SK-N-SH (cell line): ENCODE data around the gene TFAP2A. TPM values are rescaled to one million over a fixed set of nuclear protein-coding genes. Genes with fewer than 3 reads are reported as not detected.

Source experiments
- CTCF ChIA-PET: fragments of 300-600, 350-600 bp; formaldehyde crosslinking; extraction: SDS; loops from one replicate; lab custom pipeline; 2021; lab: Yijun Ruan, JAX
- POLR2A ChIA-PET: fragments of 350-600 bp; sonication (Branson Sonifier 250); formaldehyde crosslinking; extraction: SDS; loops from one replicate; lab custom pipeline; 2020; ENCODE audit warnings: antibody characterized with exemption, inconsistent platforms; lab: Yijun Ruan, JAX
- DNase-seq: peaks from one replicate; pipeline ENCODE4 v3.0.0; 2012
- H2AFZ ChIP-seq: fragments of 200-600 bp; sonication (generic); 2 replicates; pipeline ENCODE4 v1.8.1; 2016; ENCODE audit warnings: antibody characterized with exemption, mild to moderate bottlenecking, low read depth
- H3F3A ChIP-seq: fragments of 200-600 bp; sonication (generic); replicated peaks from 2 replicates; pipeline ENCODE3; 2016; ENCODE audit warnings: antibody characterized with exemption, mild to moderate bottlenecking; ENCODE audit not compliant: insufficient read depth
- H3K27ac ChIP-seq, 2 experiments: fragments of 200-500 bp in 1 of 2; fragments of 200-600 bp in 1 of 2; sonication (Bioruptor generic) in 1 of 2; sonication (generic), shearing (Covaris generic) in 1 of 2; 2 replicates each; pipeline versions ENCODE4 v1.5.1 to v1.6.1; 2014 to 2016; ENCODE audit warnings: low read depth in 2 of 2, inconsistent platforms in 1 of 2, low read length in 1 of 2, mild to moderate bottlenecking in 1 of 2, mixed read lengths in 1 of 2
- H3K27me3 ChIP-seq: fragments of 200-600 bp; sonication (generic), shearing (Covaris generic); 2 replicates; pipeline ENCODE4 v1.6.1; 2016; ENCODE audit warnings: mixed run types; ENCODE audit not compliant: insufficient read depth
- H3K36me3 ChIP-seq, 2 experiments: fragments of 200-500 bp in 1 of 2; fragments of 200-600 bp in 1 of 2; sonication (Bioruptor generic) in 1 of 2; sonication (generic) in 1 of 2; replicated peaks in 1 of 2; 2 replicates each; pipeline versions ENCODE3 to v1.5.1; 2014 to 2016; ENCODE audit warnings: low read length in 1 of 2, mild to moderate bottlenecking in 1 of 2; ENCODE audit not compliant: insufficient read depth in 2 of 2, control insufficient read depth in 1 of 2
- H3K4me1 ChIP-seq, 2 experiments: fragments of 200-500 bp in 1 of 2; fragments of 200-600 bp in 1 of 2; sonication (Bioruptor generic) in 1 of 2; sonication (generic), shearing (Covaris generic) in 1 of 2; 2 replicates each; pipeline versions ENCODE4 v1.5.1 to v1.6.1; 2014 to 2016; ENCODE audit warnings: low read depth in 1 of 2, low read length in 1 of 2, mixed run types in 1 of 2; ENCODE audit not compliant: insufficient read depth in 2 of 2, control insufficient read depth in 1 of 2
- H3K4me2 ChIP-seq: fragments of 200-600 bp; sonication (generic), shearing (Covaris generic); 2 replicates; pipeline ENCODE4 v1.6.1; 2017; ENCODE audit warnings: mixed run types
- H3K4me3 ChIP-seq, 2 experiments: fragments of 200-500 bp in 1 of 2; fragments of 200-600 bp in 1 of 2; sonication (Bioruptor generic) in 1 of 2; sonication (generic), shearing (Covaris generic) in 1 of 2; 2 replicates each; pipeline versions ENCODE4 v1.5.1 to v1.8.1; 2014 to 2016; ENCODE audit warnings: low read depth in 2 of 2, inconsistent platforms in 1 of 2, low read length in 1 of 2, mild to moderate bottlenecking in 1 of 2, mixed read lengths in 1 of 2, moderate library complexity in 1 of 2
- H3K79me2 ChIP-seq: fragments of 200-600 bp; sonication (generic); 2 replicates; pipeline ENCODE4 v1.8.1; 2017; ENCODE audit warnings: mild to moderate bottlenecking; ENCODE audit not compliant: insufficient read depth
- H3K9ac ChIP-seq: fragments of 200-600 bp; sonication (generic); 2 replicates; pipeline ENCODE4 v1.6.1; 2017; ENCODE audit warnings: mixed run types
- H3K9me2 ChIP-seq: fragments of 200-600 bp; sonication (generic); 2 replicates; pipeline ENCODE4 v1.6.1; 2017; ENCODE audit warnings: mixed run types
- H3K9me3 ChIP-seq: fragments of 200-600 bp; sonication (generic); 2 replicates; pipeline ENCODE4 v1.6.1; 2017; ENCODE audit warnings: mixed run types, mild to moderate bottlenecking, moderate library complexity
- H4K20me1 ChIP-seq: fragments of 200-600 bp; sonication (generic); 2 replicates; pipeline ENCODE4 v1.6.1; 2017; ENCODE audit warnings: mild to moderate bottlenecking, mixed run types; ENCODE audit not compliant: insufficient read depth
- CHD2 ChIP-seq: fragments of 150-350 bp; IDR thresholded peaks from 2 replicates; pipeline ENCODE4 v1.6.1; 2018; ENCODE audit warnings: low read length; ENCODE audit not compliant: partially characterized antibody
- ELF1 ChIP-seq: IDR thresholded peaks from 2 replicates; pipeline ENCODE4 v1.4.0; 2012
- EP300 ChIP-seq, 2 experiments: IDR thresholded peaks; 2 replicates each; pipeline versions ENCODE4 v1.4.0 to v1.6.1; 2012; ENCODE audit warnings: borderline replicate concordance in 1 of 2, low read depth in 1 of 2, low read length in 1 of 2
- FOXJ3 ChIP-seq: sonication (generic); formaldehyde crosslinking; IDR thresholded peaks from 2 replicates; pipeline ENCODE4 v1.5.1; 2020; ENCODE audit warnings: mild to moderate bottlenecking, missing genetic modification reagents
- GABPA ChIP-seq: IDR thresholded peaks from 2 replicates; pipeline ENCODE4 v1.4.0; 2012; ENCODE audit warnings: low read depth, mild to moderate bottlenecking
- GATA2 ChIP-seq: sonication (generic); formaldehyde crosslinking; IDR thresholded peaks from 2 replicates; pipeline ENCODE4 v1.5.0; 2020; ENCODE audit warnings: mild to moderate bottlenecking, missing genetic modification reagents
- IRF3 ChIP-seq: fragments of 150-350 bp; IDR thresholded peaks from 2 replicates; pipeline ENCODE4 v1.6.1; 2016; ENCODE audit warnings: mild to moderate bottlenecking, low read depth, low read length
- MAX ChIP-seq: IDR thresholded peaks from 2 replicates; pipeline ENCODE4 v1.4.0; 2012; ENCODE audit warnings: low read depth
- MEF2A ChIP-seq: IDR thresholded peaks from 2 replicates; pipeline ENCODE4 v1.4.0; 2012; ENCODE audit warnings: low read depth, borderline replicate concordance
- MXI1 ChIP-seq: IDR thresholded peaks from 2 replicates; pipeline ENCODE4 v1.6.1; 2012; ENCODE audit warnings: mild to moderate bottlenecking, low read depth, low read length, improper control_type of control experiment
- NRF1 ChIP-seq: IDR thresholded peaks from 2 replicates; pipeline ENCODE4 v1.6.1; 2012; ENCODE audit warnings: low read depth, mild to moderate bottlenecking, low read length
- PBX3 ChIP-seq: IDR thresholded peaks from 2 replicates; pipeline ENCODE4; 2012
- RAD21 ChIP-seq: IDR thresholded peaks from 2 replicates; pipeline ENCODE4 v1.6.1; 2012; ENCODE audit warnings: mild to moderate bottlenecking, low read length
- REST ChIP-seq: IDR thresholded peaks from 2 replicates; pipeline ENCODE4 v1.6.1; 2012; ENCODE audit warnings: mild to moderate bottlenecking, low read depth, low read length, moderate library complexity
- RFX5 ChIP-seq: IDR thresholded peaks from 2 replicates; pipeline ENCODE4 v1.6.1; 2012; ENCODE audit warnings: mild to moderate bottlenecking, improper control_type of control experiment, low read length
- SMC3 ChIP-seq: IDR thresholded peaks from 2 replicates; pipeline ENCODE4 v1.6.1; 2012; ENCODE audit warnings: low read depth, low read length, improper control_type of control experiment
- YY1 ChIP-seq: IDR thresholded peaks from 2 replicates; pipeline ENCODE4 v1.4.0; 2012; ENCODE audit warnings: low read depth, mild to moderate bottlenecking
- WGBS: methylation state at CpG from one replicate; pipeline ENCODE4 v1.1.6; 2017; ENCODE audit warnings: low lambda C conversion rate; 5-methylcytosine and 5-hydroxymethylcytosine counted together
- polyA plus RNA-seq, 3 experiments: library from polyadenylated mRNA; depleted of rRNA; stranded (reverse); fragments of >200 nt; gene quantifications; 2 replicates each; pipeline ENCODE4 v1.2.3, GENCODE V29; 2012
- TF ChIP-seq, protein P1 (sequence below): IDR thresholded peaks from 2 replicates; pipeline ENCODE4 v1.4.0; 2012; ENCODE audit warnings: low read depth, borderline replicate concordance

Gene TFAP2A
- polyA plus RNA-seq, 1 of the 3 experiments (the other 2 are of a cell fraction) = 0.07 TPM

- H3K36me3 ChIP-seq = no peaks in the 10 kb centered on the region
- CTCF ChIA-PET = no interaction called here
- H3K9ac ChIP-seq = no peak overlapping the region
- H3K27me3 ChIP-seq = peaks cover 71% of the 10 kb centered on the region
- 23% methylated on average over 27 of the region's 28 CpGs for WGBS
- POLR2A ChIA-PET = no interaction called here
- no peaks in the 10 kb centered on the region for H3K9me2 ChIP-seq
- no peaks in the 10 kb centered on the region for H4K20me1 ChIP-seq
- H3K9me3 ChIP-seq = no peaks in the 10 kb centered on the region
- H3K27ac ChIP-seq = no peak overlapping the region
- H3K4me2 ChIP-seq = no peak overlapping the region
- no peaks in the 10 kb centered on the region for H3F3A ChIP-seq
- H2AFZ ChIP-seq = no peak overlapping the region
- TF ChIP-seq MXI1 = no peak
- TF ChIP-seq CHD2 = no peak
- no peak for TF ChIP-seq FOXJ3 (CRISPR knock-in tag)
- no peak for TF ChIP-seq PBX3
- TF ChIP-seq RAD21 = no peak
- TF ChIP-seq RFX5 = no peak
- TF ChIP-seq MAX = no peak
- TF ChIP-seq IRF3 = no peak
- TF ChIP-seq GABPA = no peak
- TF ChIP-seq YY1 = no peak
- no peak for TF ChIP-seq SMC3
- TF ChIP-seq, protein P1, sequence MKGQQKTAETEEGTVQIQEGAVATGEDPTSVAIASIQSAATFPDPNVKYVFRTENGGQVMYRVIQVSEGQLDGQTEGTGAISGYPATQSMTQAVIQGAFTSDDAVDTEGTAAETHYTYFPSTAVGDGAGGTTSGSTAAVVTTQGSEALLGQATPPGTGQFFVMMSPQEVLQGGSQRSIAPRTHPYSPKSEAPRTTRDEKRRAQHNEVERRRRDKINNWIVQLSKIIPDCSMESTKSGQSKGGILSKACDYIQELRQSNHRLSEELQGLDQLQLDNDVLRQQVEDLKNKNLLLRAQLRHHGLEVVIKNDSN = no peak
- no peak for TF ChIP-seq REST
- TF ChIP-seq ELF1 = no peak
- no peak for TF ChIP-seq MEF2A
- TF ChIP-seq NRF1 = no peak
- no peak for TF ChIP-seq EP300 (IDR thresholded peaks at IDR 0.05; ENCODE audit: borderline replicate concordance in 1 of 2, low read depth in 1 of 2, low read length in 1 of 2)
- no peak for TF ChIP-seq GATA2
- peaks cover 0 to 2% of the 10 kb centered on the region in 2 experiments; a peak in 1 of 4 replicates for H3K4me1 ChIP-seq
- H3K79me2 ChIP-seq = no peaks in the 10 kb centered on the region
- DNase-seq = no peak
- H3K4me3 ChIP-seq = no peak overlapping the region
Observed at GRCh38 chr6:10397756-10398445, 17.0 kb downstream of the TFAP2A start.
